OCI-LY1 (cell line): ENCODE data around the gene PDCL2.

Experiments
- CTCF ChIP-seq: fragments of 200-600 bp; sonication (generic), shearing (Covaris generic); IDR thresholded peaks from 2 replicates; pipeline ENCODE4 v1.5.1; 2017; ENCODE audit warnings: mild to moderate bottlenecking, antibody characterized with exemption, low read length, moderate library complexity, mixed read lengths
- EZH2 ChIP-seq: fragments of 200-600 bp; sonication (generic), shearing (Covaris generic); IDR thresholded peaks from 2 replicates; pipeline ENCODE4 v1.8.0; 2017; ENCODE audit warnings: borderline replicate concordance, mixed run types, mild to moderate bottlenecking, antibody characterized with exemption, low read length, moderate library complexity, mixed read lengths

GRCh38 chr4:55543858-55544257 is 48.2 kb downstream of the PDCL2 start:
- peak; percentile 14; the same call in 1 of the 2 replicates for TF ChIP-seq CTCF
- no peak for TF ChIP-seq EZH2
